WTC11 (cell line): ENCODE data around the gene DAW1.

ENCODE experiments used
- CTCF ChIP-seq: fragments of 200-600 bp; IDR thresholded peaks from 2 replicates; pipeline ENCODE4 v1.8.0; 2022; ENCODE audit warnings: antibody characterized with exemption
- ELF4 ChIP-seq: sonication (generic); formaldehyde crosslinking; IDR thresholded peaks from 2 replicates; pipeline ENCODE4 v1.8.1; 2022; ENCODE audit warnings: low read depth, mild to moderate bottlenecking, moderate library complexity, missing genetic modification reagents
- ESRRA ChIP-seq: sonication (generic); formaldehyde crosslinking; IDR thresholded peaks from 2 replicates; pipeline ENCODE4 v1.8.1; 2022; ENCODE audit warnings: mild to moderate bottlenecking, missing genetic modification reagents, borderline replicate concordance
- ETV6 ChIP-seq: sonication (generic); formaldehyde crosslinking; IDR thresholded peaks from 2 replicates; pipeline ENCODE4 v1.8.1; 2022; ENCODE audit warnings: mild to moderate bottlenecking, missing genetic modification reagents
- FOXK1 ChIP-seq: sonication (generic); formaldehyde crosslinking; IDR thresholded peaks from 2 replicates; pipeline ENCODE4 v1.8.0; 2022; ENCODE audit warnings: mild to moderate bottlenecking, moderate library complexity, missing genetic modification reagents
- IRF1 ChIP-seq: sonication (generic); formaldehyde crosslinking; IDR thresholded peaks from 2 replicates; pipeline ENCODE4 v1.8.0; 2023; ENCODE audit warnings: missing genetic modification reagents
- ZNF232 ChIP-seq: sonication (generic); formaldehyde crosslinking; IDR thresholded peaks from 2 replicates; pipeline ENCODE4 v1.8.0; 2022; ENCODE audit warnings: mild to moderate bottlenecking, missing genetic modification reagents
- ZNF263 ChIP-seq: sonication (generic); formaldehyde crosslinking; IDR thresholded peaks from 2 replicates; pipeline ENCODE4 v1.8.1; 2022; ENCODE audit warnings: low read depth, mild to moderate bottlenecking, moderate library complexity, missing genetic modification reagents
- TF ChIP-seq, protein P1 (sequence below): sonication (generic); formaldehyde crosslinking; IDR thresholded peaks from 2 replicates; pipeline ENCODE4 v1.8.1; 2022; ENCODE audit warnings: mild to moderate bottlenecking, moderate library complexity, missing genetic modification reagents
- TF ChIP-seq, protein P2 (sequence below): sonication (generic); formaldehyde crosslinking; conservative IDR thresholded peaks from 2 replicates; pipeline ENCODE4 v1.8.1; 2022; ENCODE audit warnings: mild to moderate bottlenecking, missing genetic modification reagents

DNA sequence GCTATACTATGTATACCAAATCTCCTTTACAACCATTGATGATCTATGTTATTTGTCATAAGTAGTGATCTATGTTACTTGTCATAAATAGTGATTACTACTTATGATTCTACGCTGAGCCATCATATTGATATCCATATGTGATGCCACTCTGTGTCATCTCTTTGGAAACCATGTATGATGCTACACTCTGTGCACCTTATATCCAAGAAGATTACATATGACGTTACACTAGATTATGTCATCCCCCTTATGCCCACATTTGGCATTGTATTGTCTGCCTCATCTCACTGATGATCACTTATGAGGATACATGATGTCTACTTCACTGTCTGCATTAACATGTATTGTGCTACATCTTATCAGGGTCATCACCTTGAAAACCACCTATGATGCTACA lies 42.9 kb downstream of the DAW1 start:
- TF ChIP-seq CTCF (no peak), FOXK1 (CRISPR knock-in tag) (no peak), ZNF232 (no peak), ZNF263 (no peak), ELF4 (CRISPR knock-in tag) (no peak), ESRRA (no peak), ETV6 (no peak), IRF1 (no peak)
- TF ChIP-seq, protein P1, sequence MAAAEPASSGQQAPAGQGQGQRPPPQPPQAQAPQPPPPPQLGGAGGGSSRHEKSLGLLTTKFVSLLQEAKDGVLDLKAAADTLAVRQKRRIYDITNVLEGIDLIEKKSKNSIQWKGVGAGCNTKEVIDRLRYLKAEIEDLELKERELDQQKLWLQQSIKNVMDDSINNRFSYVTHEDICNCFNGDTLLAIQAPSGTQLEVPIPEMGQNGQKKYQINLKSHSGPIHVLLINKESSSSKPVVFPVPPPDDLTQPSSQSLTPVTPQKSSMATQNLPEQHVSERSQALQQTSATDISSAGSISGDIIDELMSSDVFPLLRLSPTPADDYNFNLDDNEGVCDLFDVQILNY (CRISPR knock-in tag) = no peak
- TF ChIP-seq, protein P2, sequence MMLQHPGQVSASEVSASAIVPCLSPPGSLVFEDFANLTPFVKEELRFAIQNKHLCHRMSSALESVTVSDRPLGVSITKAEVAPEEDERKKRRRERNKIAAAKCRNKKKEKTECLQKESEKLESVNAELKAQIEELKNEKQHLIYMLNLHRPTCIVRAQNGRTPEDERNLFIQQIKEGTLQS (CRISPR knock-in tag) = no peak
